Measurements from ENCODE around the gene CLN6.
"Not testable (repeated sequence)": the region's sequence is repeated elsewhere in the genome, so short reads cannot be mapped to it uniquely, and the experiment has no call there.

Gene CLN6

GRCh38 chr15:68186671-68187397 lies 42.7 kb downstream of the CLN6 start:
- no peak for DNase-seq

GRCh38 chr15:68184616-68185480 lies 44.7 kb downstream of the CLN6 start:
- no peak for DNase-seq

GRCh38 chr15:68183616-68184315 lies 45.8 kb downstream of the CLN6 start:
- DNase-seq, result no peak

DNA sequence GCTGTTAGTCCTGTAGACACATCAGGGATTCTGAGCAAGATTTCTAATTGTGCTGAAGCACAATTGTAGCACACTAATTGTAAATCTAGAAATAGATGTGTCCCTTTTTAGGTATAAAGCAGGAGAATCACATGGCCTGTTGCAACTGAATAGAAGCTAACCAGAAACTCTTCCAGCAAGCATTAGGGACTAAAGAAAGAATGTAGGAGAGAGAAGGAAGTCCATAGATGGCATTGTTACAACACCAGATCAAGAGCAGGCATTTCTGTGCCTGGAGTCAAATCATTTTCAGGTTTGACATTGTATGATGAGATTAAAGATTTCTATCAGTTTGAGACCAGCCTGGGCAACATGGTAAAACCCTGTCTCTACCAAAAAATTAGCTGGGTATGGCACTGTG lies 51.8 kb downstream of the CLN6 start:
- DNase-seq, result no peak

GRCh38 chr15:68176601-68177000 lies 52.9 kb downstream of the CLN6 start:
- no peak for DNase-seq

GRCh38 chr15:68175526-68175925 lies 54.0 kb downstream of the CLN6 start:
- DNase-seq, result no peak

- DNase-seq, result no peak
These were observed 56.4 kb downstream of the CLN6 start for GRCh38 chr15:68173119-68173518.

DNA sequence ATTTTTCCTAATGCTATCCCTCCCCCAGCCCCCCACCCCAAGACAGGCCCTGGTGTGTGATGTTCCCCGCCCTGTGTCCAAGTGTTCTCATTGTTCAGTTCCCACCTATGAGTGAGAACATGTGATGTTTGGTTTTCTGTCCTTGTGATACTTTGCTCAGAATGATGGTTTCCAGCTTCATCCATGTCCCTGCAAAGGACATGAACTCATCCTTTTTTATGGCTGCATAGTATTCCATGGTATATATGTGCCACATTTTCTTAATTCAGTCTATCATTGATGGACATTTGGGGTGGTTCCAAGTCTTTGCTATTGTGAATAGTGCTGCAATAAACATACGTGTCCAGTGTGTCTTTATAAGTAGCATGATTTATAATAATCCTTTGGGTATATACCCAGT lies 57.5 kb downstream of the CLN6 start:
- DNase-seq, result not testable (repeated sequence)

GRCh38 chr15:68166847-68167246 lies 62.7 kb downstream of the CLN6 start:
- no peak for DNase-seq

GRCh38 chr15:68163191-68163590 lies 66.3 kb downstream of the CLN6 start:
- no peak for DNase-seq

DNA sequence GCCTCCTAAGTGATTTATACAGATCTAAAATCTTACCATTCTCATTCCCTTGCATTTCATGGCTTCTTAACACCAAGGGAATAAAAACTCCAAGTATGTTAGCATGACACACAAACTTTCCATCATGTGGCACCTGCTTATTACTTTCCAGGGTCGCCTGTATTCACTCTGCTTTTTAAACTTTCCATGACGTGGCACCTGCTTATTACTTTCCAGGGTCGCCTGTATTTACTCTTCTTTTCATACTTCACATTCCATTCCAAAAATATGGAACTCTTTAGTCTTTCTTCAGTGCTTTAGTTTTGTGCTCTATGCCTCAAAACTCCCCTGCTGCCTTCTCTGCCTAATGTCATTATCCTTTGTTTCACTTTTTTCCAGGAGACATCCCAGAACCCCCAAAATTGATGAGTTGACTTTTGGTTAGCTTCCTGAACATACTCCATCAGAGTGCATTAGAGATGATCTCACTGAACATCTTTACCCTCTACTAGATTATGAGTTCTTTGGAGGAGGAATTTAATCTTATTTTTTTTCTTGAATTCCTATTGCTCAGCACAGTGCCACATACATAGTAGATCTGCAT lies 71.4 kb downstream of the CLN6 start:
- no peak for DNase-seq

DNA sequence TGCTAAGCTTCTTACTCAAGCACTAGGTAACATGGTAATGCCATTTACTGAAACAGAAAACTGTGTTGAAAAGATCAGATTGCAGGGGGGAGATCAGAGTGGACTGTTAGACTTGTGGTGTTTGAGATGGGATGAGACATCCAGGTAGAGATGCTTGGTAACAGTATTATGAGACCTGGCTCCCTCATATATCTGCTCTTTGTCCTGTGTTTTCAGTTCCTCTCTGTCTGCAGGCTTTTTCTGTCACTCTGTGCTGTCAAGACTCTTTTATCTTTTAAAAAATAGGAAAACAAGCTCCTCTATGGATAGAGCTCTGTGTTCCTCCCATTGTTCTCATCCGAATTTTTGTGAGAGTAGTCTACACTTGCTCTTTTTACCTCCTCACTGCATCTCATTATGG lies 72.5 kb downstream of the CLN6 start:
- no peak for DNase-seq
